Amniotic epithelial cell (primary cell): ENCODE data around the gene SPECC1.
A peak's percentile ranks its signal among the peaks of the same experiment; 100 is the strongest.
"Not testable (repeated sequence)": the region's sequence is repeated elsewhere in the genome, so short reads cannot be mapped to it uniquely, and the experiment has no call there.

ENCODE experiments used
- DNase-seq: peaks from one replicate; pipeline ENCODE4 v3.0.0-alpha.2; 2010; ENCODE audit warnings: low read depth

Gene SPECC1, protein sequence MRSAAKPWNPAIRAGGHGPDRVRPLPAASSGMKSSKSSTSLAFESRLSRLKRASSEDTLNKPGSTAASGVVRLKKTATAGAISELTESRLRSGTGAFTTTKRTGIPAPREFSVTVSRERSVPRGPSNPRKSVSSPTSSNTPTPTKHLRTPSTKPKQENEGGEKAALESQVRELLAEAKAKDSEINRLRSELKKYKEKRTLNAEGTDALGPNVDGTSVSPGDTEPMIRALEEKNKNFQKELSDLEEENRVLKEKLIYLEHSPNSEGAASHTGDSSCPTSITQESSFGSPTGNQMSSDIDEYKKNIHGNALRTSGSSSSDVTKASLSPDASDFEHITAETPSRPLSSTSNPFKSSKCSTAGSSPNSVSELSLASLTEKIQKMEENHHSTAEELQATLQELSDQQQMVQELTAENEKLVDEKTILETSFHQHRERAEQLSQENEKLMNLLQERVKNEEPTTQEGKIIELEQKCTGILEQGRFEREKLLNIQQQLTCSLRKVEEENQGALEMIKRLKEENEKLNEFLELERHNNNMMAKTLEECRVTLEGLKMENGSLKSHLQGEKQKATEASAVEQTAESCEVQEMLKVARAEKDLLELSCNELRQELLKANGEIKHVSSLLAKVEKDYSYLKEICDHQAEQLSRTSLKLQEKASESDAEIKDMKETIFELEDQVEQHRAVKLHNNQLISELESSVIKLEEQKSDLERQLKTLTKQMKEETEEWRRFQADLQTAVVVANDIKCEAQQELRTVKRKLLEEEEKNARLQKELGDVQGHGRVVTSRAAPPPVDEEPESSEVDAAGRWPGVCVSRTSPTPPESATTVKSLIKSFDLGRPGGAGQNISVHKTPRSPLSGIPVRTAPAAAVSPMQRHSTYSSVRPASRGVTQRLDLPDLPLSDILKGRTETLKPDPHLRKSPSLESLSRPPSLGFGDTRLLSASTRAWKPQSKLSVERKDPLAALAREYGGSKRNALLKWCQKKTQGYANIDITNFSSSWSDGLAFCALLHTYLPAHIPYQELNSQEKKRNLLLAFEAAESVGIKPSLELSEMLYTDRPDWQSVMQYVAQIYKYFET

DNA sequence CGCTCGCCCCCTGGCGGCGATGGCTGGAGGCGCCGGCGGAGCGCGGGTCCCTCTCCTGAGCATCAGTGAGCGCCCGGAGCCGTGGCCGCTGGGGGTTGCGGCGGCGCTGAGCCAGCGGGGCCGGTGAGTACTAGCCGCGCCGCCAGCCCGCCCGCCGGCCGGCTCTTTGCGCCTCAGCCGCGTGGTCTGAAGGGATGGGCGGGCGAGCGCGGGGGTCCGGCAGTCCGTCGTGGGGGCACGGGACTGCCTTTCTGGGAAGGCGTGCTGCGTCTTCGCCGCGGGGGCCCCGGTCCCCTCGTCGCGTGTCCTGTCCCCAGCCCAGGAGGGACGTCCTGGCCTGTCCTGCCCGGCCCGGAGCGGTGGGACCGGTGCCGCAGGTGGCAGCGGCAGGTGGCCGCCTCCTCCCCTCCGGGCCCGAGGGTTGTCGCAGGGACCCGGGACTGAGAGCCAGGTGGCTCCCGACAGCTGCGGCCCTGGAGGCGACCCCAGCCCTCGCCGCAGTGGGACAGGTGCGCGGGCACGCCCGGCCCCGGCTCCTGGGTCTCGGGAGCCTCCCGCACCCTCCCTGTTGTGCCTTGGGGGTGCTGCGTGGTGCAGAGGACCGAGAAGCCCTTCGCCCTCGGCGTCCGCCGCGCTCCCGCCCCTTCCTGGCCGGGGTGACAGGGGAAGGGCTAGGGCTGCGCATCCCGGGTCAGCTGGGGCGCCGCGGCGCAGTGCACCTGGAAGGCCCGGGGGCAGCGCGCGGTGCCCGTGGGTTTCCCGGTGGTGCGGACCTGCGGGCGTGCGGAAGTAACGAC is at the start of gene SPECC1:
TSS of gene SPECC1 (plus strand) at position 58 of the 797 bp plus-strand sequence. CDS start 87,293 bp downstream, outside the sequence.
- DNase-seq, result peak; percentile 33

DNA sequence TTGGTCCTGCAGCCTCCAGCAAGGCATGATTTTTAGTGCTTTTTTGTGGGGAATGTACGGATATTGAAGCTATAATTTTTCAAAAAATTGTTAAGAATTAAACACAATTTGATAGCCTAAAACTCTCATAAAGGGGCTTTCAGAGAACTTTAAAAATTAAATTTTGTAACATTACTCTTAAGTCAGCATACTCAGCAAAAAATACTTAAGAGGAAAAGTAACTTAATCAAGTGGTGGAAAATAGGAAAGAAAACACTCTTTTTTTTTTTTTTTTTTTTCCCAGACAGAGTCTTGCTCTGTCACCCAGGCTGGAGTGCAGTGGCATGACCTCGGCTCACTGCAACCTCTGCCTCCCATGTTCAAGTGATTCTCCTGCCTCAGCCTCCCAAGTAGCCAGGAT is 46.2 kb upstream of the SPECC1 start:
- DNase-seq, result not testable (repeated sequence)

DNA sequence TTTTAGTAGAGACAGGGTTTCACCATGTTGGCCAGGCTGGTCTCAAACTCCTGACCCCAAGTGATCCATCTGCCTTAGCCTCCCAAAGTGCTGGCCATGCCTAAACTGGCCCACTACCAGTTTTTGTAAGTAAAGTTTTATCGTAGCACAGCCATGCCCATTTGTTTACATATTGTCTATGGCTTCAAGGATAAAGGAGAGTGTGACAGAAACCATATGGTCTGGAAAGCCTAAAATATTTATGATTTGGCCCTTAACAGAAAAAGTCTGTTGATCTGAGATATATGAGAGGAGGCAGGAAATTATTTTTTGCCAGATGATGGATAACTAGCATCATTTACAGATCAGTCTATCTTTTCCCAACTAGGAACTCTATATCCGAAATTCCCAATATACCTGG is 36.0 kb upstream of the SPECC1 start:
- DNase-seq, result no peak

DNA sequence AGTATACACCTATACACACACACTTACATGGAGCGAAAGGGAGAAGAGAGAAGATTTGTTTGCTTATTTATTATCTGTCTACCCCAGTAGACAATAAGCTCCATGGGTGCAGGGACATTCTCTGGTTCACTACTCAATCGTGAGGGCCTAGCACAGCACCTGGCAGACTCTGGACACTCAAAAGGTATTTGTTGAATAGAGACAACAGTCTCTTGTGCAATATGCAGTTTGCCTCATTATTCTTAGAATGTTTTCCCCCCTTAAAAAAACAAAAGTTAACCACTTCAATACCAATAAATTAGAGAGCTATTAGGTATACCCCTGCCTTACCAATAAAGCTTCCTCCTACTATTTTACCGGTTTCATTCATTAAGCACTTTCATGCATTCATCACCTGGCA is 33.6 kb upstream of the SPECC1 start:
- DNase-seq, result no peak

DNA sequence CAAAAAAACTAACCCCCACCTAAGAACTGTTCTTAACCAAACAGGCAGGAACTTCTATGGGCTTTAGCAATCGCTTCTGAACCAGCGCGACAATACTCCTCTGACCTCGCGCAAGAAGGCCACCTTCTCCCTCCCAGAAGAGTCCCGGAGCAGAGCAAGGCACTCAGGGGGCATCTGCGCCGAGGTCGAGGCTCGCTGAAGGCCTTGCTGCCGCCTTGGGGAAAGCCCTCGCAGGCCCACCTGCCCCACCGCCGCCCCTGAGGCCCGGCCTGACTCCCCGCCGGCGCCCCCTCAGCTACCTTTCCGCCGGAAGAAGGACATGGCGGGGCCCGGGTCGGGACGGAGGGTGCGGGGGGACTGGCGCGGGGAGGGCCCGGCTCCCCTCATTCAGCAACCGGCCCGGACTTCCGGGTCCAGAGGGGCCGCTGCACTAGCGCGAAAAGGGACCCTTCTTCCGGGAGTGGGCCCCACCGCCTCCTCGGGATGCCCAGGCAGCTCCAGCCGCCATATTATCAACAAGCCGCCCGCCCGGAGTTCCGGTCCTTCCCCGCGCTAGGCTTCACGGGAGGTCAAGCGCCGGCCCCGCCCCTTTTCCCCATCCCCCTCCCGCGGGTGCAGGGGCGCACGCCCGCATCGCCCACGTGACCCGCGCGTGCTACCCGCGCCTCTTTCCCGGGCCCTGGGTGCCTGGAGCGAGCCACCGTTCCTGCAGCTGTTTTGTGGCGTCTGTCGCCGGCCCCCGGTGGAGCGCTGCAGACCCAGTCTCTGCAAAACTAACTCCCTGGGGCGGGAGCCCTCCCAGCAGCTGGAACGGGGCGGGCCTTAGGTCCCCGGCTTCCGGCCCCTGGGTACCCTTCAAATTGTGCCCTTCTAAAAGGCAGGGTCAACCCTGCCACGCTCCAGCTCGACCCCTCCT is 31.6 kb upstream of the SPECC1 start, which contains the start of gene AKAP10:
TSS of gene AKAP10 (minus strand) at position 536 of the 916 bp plus-strand sequence. CDS start at position 387, 149 bp downstream.
- DNase-seq, result peak; percentile 75

DNA sequence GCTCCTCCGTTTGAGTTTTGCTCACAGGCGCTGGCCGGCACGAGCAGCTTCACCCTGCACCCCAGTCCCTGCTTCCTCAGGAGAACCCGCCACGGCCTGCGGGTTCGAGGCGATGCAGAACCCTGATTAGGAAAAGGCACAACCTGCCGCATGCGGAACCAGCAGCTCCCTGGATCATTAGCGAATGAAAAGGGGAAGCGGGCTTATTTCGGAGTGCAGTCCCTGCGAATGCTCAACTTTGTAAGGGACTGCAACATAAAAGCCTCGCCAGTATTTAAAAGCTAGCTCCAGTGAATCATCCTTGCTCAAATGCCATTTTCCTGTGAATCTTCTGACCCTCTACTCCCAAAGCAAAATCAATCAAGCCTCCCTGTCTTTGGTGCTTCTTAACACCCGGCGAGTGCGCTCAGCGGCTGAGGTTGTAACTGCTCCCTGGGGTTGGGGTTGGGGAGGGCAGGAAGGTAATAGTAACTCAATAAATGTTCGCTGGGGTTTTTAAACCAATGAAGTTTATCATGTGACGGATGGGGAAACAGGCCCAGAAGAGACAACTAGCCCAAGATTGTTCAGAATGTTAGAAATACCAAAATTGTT is 30.9 kb upstream of the SPECC1 start:
- DNase-seq, result no peak

DNA sequence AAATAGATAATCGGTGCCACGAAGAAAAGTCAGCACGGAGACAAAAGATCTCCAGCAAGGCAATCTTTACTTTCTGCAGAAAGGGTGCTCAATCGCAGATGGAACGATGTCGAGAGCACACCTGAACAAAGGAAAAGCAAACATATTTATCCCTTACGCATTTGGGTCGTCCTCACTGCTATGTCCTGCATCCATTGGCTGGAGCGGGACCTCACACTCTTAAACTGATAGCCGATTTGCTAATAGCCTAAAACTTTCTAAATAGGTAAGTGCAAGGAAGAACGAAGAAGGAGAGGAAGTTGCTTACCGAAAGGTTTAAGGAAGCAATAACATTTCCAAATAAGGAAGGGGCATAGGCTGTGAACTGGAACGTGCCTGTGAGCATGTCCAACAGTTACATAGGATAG is 30.4 kb upstream of the SPECC1 start:
- DNase-seq, result no peak

DNA sequence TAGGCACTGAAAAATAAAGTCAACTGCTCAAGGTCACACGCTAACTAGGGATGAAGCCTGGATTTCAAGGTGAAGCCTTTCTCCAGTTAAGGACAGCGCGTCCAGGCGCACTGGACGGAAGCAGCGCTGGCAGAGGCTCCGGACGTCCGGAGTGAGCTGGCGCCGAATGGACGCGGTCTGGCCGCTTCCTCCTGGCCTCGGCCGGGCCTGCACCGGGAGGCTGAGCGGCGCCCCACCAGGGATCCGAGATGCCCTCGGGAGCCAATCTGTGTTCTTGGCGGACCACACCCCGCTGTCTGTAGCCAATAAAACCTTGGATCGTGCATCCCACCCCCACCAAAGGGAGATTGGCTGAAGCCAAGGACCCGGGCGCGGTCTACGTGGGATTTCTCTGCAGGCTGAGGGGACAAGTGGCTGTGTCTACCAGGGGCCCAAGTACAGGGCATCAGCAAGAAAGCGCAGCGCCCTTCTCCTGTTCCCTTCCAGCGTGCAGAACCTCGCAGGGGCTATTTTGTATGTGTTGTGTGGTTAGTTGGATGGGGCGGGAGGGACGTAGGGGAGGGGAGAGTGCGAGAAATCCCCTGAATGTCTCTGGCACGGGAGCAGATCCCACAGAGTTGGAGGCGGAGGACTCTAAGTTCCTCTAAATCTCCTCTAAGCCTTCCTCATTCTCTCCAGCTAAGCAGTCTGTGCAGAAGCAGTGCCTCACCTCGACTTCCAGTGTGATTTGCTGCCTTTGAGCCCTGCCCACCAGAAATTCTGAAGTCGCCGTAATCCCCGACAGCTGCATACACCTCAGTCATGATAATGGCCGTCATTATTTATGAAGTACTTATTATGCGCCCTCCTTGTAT is 29.0 kb upstream of the SPECC1 start:
- DNase-seq, result peak; percentile 79

DNA sequence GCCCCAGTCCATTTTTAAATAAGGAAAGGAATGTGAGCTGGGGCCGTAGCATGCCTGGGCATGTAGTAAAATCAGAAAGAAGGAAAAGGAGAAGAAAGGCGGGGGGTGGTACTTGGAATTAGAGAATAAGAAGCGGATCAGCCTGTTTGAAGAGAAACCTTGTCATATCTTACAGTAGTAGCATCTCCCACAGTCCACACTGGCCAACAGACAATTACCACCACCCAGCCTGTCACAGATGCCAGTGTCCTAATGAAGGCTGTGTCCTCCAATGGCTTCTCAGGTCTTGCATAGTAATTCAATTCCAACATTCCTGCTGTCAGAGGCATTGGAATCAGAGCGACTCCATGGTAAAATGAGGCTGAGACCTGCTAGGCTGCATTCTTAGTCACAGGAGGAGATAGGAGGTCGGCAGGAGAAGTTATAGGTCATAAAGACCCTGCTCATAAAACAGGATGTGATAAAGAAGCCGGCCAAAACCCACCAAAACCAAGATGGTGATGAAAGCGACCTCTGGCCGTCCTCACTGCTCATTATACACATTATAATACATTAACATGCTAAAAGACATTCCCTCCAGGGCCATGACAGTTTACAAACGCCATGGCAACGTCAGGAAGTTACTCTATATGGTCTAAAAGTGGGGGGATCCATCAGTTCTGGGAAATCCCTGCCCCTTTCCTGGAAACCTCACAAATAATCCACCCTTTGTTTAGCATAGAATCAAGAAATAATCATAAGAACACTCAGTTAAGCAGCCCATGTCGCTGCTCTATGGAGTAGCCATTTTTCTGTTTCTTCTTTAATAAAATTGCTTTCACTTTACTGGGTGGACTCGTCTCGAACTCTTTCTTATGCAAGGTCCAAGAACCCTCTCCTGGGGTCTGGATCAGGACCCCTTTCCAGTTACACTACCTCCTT is 22.0 kb upstream of the SPECC1 start:
- DNase-seq, result no peak

DNA sequence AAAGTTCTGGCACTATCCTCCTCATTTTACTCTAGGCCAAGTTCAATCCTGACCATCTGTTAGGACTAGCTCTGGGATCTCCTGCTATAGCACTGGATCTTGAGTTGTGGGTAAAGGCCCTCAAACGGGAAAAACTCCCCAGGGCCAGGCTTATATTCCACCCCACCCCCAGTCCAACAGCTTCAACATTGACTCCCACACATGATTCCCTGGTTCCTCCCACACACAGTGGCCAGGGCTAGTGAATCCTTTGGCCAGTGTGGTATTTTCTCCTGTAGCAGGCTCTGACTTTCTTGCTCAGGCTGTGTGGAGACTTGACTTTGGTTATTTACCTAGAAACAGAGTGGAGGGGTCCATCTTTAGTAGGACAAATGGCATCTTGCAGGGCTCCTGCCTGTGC is 21.3 kb upstream of the SPECC1 start:
- peak; percentile 37 for DNase-seq

DNA sequence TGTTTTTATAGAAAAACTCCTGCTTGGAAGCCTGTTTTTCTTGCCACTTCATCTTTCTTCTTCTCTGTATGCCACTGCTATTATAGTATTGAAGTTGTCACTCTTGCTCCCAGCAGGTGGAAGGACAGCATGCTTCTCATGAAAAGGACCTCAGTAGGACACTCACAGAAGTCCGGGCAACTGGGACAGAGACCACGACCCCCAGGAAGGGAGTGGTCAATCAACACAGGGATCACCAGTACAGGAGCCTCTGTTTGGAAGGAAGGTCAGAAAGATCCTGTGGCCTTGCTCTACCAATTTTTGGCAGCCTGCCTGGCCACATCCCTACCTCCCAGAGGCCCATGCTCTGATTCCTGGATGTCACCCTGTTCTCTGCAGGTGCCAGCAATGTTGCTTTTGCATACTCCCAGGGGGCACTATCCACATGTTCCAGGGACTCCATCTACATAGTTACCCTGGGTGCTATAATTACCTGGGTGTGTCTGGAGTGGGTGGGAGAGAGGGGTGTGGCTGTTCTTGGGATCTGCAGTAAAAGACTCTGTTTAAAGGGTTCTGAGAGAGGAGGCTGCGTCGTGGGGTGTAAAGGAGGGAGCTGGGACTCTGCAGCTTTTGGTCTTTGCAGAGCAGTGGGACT is 17.8 kb upstream of the SPECC1 start:
- DNase-seq, result no peak

DNA sequence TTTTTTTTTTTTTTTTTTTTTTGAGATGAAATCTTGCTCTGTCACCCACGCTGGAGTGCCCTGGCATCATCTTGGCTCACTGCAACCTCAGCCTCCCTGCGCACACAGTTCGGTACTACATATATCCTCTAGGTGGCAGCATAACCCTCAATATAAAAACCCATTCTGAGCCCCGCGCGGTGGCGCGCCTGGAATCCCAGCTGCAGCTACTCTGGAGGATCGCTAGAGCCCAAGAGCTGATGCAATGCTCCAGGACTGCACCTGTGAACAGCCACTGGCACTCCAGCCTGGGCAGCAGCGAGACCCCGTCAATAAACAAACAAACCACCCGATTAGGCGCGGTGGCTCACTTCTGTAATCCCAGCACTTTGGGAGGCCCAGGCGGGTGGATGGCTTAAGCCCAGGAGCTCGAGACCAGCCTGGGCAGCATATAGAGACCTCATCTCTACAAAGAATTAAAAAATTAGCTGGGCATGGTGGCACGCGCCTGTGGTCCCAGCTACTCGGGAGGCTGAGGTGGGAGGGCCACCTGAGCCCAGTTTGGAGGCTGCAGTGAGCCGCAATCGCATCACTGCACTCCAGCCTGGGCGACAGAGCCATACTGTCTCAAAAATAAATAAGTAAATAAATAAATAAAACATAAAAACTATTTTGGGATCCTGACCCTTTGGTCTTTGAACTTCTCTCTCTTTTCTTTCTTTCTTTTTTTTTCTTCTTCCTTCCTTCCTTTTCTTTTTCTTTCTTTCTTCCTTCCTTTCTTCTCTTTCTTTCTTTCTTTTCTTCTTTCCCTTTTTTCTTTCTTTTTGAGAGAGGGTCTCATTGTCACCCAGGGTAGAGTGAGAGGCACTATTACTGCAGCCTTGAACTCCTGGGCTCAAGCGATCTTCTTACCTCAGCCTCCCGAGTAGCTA is 16.1 kb upstream of the SPECC1 start:
- DNase-seq, result peak; percentile 83

DNA sequence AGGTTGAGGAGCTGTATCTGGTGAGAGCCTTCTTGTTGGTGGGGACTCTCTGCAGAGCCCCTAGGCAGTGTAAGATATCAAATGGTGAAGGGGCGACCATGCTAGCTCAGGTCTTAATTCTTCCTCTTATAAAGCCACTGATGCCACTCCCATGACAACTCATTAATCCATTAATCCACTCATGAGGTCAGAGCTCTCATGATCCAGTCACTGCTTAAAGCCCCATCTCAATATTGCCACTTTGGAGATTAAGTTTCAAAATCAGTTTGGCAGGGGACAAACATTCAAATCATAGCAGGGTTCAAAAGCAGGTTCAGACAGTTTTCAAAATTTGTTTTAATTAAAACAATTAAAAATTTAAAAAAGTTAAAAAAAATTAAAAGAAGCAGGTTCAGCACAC is 13.1 kb upstream of the SPECC1 start:
- DNase-seq, result no peak

DNA sequence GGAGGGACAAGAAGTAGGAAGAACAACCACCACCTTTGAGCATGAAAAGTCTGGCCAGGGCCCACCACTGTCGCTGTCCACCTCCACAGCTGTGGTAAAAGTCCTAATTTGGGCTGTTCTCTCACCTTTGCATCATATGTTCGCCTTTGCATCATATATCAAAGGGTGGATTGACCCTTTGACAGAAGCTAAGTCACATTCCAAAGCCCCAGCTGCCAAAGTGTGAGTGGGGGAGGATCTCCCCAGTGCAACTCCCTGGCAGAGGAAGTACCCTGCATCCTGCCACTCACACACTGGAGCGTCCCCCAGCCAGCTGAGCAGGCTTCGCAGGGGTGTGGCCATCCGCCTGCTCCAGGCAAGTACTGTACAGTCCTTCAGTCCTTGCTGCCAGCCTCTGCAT is 12.7 kb upstream of the SPECC1 start:
- no peak for DNase-seq

DNA sequence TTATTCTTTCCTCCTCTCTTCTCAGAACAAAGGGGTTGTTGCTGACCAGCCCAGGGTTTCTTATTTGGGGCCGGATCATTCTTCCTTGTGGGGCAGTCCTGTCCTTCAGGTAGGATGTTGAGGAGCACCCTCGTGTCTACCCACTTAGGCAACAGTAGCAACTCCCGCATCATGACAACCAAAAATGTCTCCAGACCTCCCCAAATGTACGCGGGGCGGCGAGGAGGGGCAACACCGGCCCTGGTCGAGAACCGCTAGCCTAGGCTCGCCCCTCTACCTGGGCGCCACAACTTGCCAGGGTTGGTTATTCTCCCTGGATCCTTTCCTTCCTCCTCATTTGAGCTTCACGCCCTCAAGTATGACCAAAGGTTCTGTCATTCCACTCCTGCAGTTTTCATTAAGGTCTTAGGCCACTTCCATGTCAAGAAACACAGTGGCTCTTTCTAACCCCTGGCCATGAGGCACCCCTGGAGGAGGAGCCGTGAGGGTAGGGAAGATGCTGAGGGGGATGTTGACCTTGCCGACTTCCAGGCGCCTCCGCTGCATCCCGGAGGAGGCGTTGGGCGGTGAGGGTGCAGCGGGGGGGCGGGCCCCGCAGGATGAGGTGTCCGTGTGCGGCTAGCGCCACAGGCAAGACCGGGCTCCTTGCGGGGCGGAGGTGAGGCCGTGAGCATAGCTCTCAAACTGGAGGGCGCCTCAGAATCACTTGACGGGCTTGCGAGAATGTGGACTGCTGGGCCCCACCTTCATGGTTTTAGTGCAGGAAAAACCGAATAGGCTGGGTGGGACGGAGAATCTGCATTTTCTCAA is 712 bp upstream of the SPECC1 start:
- peak; percentile 6 for DNase-seq

DNA sequence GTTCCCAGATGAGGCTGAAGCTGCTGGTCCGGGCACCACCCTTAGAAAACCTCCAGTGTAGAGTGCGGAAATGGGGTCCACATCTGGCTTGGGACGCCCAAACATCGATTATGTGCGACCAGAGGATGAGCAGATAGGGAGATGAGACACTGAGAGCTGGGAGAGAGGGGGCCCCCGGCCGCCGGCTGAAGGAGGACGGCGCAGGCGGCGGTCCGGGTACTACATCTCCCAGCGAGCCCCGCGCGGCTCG is 182 bp upstream of the SPECC1 start:
- no peak for DNase-seq
